Cardiac muscle cell (in vitro differentiated cells and primary cell): ENCODE results near the gene TRPC6. TPM values are rescaled to one million over a fixed set of nuclear protein-coding genes. Genes with fewer than 3 reads are reported as not detected.

Experiments used
- DNase-seq, 2 donors: peaks; one replicate each; pipeline versions ENCODE4 v3.0.0 to v3.0.0-alpha.2; 2010 to 2017; ENCODE audit warnings: low read depth in 1 of 2, low spot score in 1 of 2
- H3K27ac ChIP-seq: fragments of 200-600 bp; sonication (generic); 2 replicates; pipeline ENCODE4 v1.5.1; 2016
- H3K27me3 ChIP-seq: fragments of 200-600 bp; sonication (generic); 2 replicates; pipeline ENCODE4 v1.6.0; 2016; ENCODE audit warnings: control low read depth
- H3K36me3 ChIP-seq: fragments of 200-600 bp; sonication (generic); 2 replicates; pipeline ENCODE4 v1.5.1; 2016; ENCODE audit warnings: control low read depth
- H3K4me1 ChIP-seq: fragments of 200-600 bp; sonication (generic); 2 replicates; pipeline ENCODE4 v1.8.1; 2017; ENCODE audit warnings: low read depth, mild to moderate bottlenecking, mixed run types
- H3K4me3 ChIP-seq: fragments of 200-600 bp; sonication (generic); 2 replicates; pipeline ENCODE4 v1.5.1; 2016; ENCODE audit warnings: mild to moderate bottlenecking
- H3K9me3 ChIP-seq: fragments of 200-600 bp; sonication (generic); 2 replicates; pipeline ENCODE4 v1.5.1; 2017; ENCODE audit warnings: low read depth, mild to moderate bottlenecking, control low read depth
- polyA plus RNA-seq: library from polyadenylated mRNA; unstranded; fragments of >200 nt; fragmentation: Nextera tagmentation; extraction: Ambion mirVana; gene quantifications from 2 replicates; pipeline ENCODE4 v1.2.1, GENCODE V29; 2016
- total RNA-seq: library from RNA; depleted of rRNA; stranded (reverse); fragments of >200 nt; gene quantifications from 2 replicates; pipeline ENCODE4 v1.2.3, GENCODE V29; 2016
- TF ChIP-seq, protein P1 (sequence below): IDR thresholded peaks from 2 replicates; pipeline ENCODE4 v1.5.1; 2012; ENCODE audit warnings: low read depth, mild to moderate bottlenecking, low read length

Gene TRPC6
- total and polyA plus RNA-seq, 2 experiments from 2014 or later = not detected

GRCh38 chr11:101433151-101433550, 150.7 kb downstream of the TRPC6 start:
- Histone ChIP-seq H3K4me1 (peaks cover 4% of the 10 kb centered on the region), H3K36me3 (no peaks in the 10 kb centered on the region), H3K4me3 (no peak overlapping the region), H3K9me3 (no peaks in the 10 kb centered on the region), H3K27me3 (no peaks in the 10 kb centered on the region), H3K27ac (no peak overlapping the region)
- TF ChIP-seq, protein P1, sequence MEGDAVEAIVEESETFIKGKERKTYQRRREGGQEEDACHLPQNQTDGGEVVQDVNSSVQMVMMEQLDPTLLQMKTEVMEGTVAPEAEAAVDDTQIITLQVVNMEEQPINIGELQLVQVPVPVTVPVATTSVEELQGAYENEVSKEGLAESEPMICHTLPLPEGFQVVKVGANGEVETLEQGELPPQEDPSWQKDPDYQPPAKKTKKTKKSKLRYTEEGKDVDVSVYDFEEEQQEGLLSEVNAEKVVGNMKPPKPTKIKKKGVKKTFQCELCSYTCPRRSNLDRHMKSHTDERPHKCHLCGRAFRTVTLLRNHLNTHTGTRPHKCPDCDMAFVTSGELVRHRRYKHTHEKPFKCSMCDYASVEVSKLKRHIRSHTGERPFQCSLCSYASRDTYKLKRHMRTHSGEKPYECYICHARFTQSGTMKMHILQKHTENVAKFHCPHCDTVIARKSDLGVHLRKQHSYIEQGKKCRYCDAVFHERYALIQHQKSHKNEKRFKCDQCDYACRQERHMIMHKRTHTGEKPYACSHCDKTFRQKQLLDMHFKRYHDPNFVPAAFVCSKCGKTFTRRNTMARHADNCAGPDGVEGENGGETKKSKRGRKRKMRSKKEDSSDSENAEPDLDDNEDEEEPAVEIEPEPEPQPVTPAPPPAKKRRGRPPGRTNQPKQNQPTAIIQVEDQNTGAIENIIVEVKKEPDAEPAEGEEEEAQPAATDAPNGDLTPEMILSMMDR = no peak
- no peak for DNase-seq

- Histone ChIP-seq H3K36me3 (no peaks in the 10 kb centered on the region), H3K9me3 (no peaks in the 10 kb centered on the region), H3K4me3 (no peak overlapping the region), H3K27ac (no peak overlapping the region), H3K27me3 (no peaks in the 10 kb centered on the region), H3K4me1 (peaks cover 4% of the 10 kb centered on the region)
- TF ChIP-seq, protein P1 = no peak
- peak in 1 of 2 donors; percentile 15 for DNase-seq
Measured at GRCh38 chr11:101429703-101430540, 153.9 kb downstream of the TRPC6 start.

DNA sequence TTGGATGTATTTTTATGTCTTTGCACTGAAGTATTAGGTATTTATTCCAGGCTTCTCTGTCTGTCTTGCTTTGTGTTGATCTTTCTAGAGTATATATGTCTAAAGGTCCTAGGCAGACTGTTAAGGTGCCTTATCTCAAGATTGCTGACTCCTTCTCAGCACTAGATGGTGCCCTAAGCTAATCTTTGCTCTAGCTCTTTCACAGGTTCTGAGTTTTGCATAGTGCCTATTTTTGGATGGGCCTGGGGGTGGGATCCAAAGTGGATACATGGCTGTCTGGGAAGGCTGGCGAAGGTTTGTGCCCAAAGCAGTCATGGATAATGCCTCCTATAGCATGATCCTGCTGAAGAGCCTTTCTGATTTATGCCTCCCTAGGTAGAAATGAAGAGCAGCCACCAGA, 154.9 kb downstream of the TRPC6 start:
- H3K4me3 ChIP-seq = no peak overlapping the region
- TF ChIP-seq, protein P1 = peak; percentile 39
- no peaks in the 10 kb centered on the region for H3K9me3 ChIP-seq
- H3K27me3 ChIP-seq = no peaks in the 10 kb centered on the region
- peak; percentile 24 to 29 for DNase-seq
- peaks cover 4% of the 10 kb centered on the region for H3K4me1 ChIP-seq
- no peak overlapping the region for H3K27ac ChIP-seq
- H3K36me3 ChIP-seq = no peaks in the 10 kb centered on the region

DNA sequence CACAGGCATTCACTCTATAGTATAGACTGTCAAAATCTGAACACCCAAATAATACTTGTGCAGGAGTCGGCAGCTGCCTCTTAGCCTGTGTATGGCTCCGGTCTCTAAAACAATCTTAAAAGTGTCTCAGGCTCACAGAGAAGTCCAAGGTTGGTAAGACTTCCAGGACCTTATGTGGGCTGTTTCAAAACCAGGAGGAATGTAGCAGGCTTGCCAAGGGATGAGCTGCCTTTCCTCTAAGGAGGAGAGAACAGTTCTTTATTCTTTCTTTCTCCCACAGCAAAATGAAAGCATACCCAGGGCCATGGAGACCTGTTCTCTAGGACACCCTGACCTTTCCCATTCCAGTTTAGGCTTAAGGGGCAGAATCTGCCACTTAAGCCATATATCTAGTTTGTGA, 176.5 kb downstream of the TRPC6 start:
- no peaks in the 10 kb centered on the region for H3K9me3 ChIP-seq
- peak in 1 of 2 donors; percentile 14 for DNase-seq
- H3K4me1 ChIP-seq = no peaks in the 10 kb centered on the region
- no peaks in the 10 kb centered on the region for H3K27me3 ChIP-seq
- no peak overlapping the region for H3K27ac ChIP-seq
- TF ChIP-seq, protein P1 = no peak
- no peaks in the 10 kb centered on the region for H3K36me3 ChIP-seq
- H3K4me3 ChIP-seq = no peak overlapping the region
